Hematopoietic multipotent progenitor cell treated with erythropoietin and hydrocortisone succinate and interleukin-3 and kit ligand, for 15 days (in vitro differentiated cells): Measurements from ENCODE around the gene SRGAP1.

Experiments used
- DNase-seq: peaks from one replicate; pipeline ENCODE4 v3.0.0-alpha.2; 2015; ENCODE audit warnings: low spot score

The SRGAP1 gene

DNA sequence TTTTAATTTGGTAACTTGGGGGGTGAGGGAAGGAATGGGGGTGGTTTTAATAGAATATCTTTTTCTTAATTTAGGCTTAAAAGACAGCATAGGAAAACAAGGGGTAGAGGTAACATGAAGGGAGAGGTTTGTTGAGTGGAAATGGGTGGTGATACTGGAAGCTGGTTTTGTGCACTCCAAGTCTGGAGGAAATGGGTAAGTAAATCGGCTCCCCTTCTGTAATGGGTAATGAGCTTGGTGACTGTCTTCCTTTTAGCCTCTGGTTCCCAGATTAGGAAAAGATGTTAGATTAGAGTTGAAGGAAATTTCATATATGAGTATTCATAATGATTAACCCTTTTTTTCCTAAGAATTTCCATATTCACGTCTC, 122.1 kb downstream of the SRGAP1 start:
- no peak for DNase-seq

DNA sequence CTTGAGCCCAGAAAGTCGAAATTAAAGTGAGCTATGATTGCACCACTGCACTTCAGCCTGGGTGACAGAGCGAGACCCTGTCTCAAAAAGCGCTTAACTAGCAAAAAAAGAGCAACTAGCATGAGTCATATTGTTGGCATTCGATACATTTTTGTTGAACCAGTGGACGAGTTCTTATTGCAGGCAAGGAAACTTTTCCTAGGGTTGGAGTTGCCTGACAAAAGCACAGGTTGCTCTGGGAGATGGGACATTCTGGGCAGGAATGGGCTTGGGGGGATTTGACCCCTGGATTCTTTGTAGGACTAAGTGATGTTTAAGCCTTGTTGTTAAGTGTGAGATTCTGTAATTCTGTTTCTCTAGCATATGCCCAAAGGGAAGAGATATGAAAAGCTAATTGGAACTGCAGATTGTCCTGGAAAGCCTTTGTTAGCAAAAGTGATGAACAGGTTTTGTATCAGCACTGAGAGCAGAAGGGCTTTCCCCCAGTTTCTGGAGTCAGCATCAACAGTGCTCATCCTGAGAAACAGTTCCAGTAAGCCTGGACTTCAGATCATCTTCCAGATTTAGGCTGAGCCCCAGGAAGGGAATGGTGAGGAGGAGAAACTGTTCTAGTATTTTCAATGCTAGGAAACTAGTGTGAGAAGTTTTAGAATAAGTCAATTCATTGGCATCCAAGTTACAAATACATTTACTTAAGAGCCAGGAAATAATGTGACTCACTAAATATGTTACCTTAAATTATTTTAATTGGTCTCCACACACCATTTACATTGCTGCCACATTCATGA, 123.1 kb downstream of the SRGAP1 start:
- DNase-seq = no peak

DNA sequence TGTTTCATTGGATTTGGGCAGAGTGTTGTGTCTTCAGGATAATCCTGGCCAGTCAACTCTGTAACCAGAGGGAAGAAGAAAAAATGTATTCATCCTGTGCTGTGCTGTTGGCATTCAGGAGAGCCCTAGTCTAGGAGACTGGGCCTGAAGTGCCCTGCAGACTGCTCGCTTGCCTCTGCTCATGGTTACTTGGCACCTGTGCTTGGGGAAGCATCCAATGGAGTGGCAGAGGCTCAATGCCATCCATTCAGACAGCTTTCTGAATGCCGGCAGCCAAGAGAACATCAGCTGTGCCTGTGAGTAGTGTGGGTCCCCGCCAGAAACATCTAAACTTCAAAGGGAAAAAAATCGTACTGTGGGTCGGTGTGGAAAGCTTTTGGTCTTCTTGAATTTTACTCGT, 124.2 kb downstream of the SRGAP1 start:
- no peak for DNase-seq

DNA sequence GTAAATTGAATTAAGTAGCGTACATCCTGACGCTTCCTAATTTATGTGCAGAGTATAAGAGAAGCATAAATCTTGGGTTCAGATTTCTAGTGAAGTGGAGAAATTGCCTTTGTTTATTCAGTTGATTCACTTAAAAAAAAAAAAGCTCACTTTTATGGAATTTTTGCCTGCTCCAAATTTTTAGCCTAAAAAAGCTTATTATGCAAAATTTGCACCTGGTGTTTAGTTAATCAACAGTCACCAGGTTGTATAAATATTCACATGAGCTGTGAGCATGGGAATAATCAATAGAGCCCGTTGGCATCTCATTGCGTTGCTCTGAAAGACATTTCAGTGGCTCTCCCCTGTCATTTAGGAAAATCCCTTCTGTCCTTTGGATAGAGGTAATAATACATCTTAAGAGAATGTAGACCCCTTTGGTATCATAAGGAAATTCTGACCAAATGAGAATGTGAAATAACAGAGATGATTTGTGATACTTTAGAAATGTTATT, 132.4 kb downstream of the SRGAP1 start:
- no peak for DNase-seq

DNA sequence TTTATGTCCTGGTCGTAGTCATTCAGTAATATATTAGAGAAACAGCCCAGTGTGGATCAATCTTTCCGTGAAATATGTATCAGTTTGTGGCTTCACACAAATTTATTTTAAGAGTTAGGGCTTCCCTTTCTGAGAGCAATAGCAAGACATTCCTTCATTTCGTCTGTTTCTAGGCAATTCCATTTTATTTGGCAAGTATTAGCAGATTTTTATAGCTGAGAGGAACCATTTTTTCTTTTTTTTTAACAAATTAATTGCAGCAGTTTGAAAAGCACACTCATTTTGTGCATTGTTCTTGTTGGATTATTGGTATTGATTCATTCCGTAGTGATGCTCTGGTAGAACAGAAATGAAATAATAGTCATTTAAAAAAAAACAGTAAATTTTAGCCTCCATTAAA, 132.9 kb downstream of the SRGAP1 start:
- no peak for DNase-seq

DNA sequence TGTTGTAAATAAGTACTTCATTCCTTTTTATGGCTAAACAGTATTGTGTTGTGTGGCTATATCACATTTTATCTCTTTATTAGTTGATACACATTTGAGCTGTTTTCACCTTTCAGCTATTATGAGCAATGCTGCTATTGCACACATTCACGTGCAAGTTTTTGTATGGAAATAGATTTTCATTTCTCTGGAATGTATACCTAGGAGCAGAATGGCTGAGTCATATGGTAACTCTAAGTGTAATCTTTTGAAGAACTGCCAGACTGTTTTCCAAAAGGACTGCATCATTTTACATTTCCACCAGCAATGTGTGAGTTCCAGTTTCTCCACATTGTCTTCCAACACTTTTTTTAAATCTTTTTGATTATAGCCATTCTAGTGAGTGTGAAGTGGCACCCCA, 134.0 kb downstream of the SRGAP1 start:
- DNase-seq = no peak

DNA sequence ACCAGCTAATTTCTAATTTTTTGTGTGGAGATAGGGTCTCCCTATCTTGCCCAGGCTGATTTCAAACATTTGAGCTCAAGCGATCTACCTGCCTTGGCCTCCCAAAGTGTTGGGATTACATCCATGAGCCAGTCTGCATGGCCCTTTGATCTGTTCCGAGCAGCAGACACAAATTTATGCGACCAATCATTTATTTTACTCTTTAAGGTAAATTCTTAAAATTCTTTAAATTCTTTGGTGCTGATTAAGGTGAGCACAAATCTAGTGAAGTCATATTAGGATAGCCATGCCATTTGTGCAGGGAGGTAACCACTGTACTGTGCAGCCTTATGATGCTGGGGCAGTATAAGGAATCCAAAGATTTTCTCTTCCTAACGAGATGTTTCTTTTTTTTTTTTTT, 135.7 kb downstream of the SRGAP1 start:
- DNase-seq = no peak

DNA sequence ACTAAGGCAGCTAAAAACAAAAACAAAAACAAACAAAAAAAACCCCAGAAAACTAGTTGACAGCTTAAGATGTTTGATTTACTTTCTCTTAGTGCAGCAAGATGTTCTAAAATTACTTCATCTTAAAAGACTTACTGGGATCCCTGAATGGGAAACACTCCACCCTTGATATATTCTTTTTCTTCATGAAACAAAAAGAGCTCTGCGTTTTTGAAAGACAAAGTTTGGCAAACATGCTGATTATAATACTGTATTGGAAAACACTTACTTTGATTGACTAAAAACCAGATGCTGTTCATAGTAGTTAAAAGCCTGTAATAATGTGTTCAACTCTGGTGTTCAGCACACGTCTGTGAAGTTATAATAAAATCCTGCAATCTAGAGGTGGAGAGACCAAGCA, 136.8 kb downstream of the SRGAP1 start:
- no peak for DNase-seq

DNA sequence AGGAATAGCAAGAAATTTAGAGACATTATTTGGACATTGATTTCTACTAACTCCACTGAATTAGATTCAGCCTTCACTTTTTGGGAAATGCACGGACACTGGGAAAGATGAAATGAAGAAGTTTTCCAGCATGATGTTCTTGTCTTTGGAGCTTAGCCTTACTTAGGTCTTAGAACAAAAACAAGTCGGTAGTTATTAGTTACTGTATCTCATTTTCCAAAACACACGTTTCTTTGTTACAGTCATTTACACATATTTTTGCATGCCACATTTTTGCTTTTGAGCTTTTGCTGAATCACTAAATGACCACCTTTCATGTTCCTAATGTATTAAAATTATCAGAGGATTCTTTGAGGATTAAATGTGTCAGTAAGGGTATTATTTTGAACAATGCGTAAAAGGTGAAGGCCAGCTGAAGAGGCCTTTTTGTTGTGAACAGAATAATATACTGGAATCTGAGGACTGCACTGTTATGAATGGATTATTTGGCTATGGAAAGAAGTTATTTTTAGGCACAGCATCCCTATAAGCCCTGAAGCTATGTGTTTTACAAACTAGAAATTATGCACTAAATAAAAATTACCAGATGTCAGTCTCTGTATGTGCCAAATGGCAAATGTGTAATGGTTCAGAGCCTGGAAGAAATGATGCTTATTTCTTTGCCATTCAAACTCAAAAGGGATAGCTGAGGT, 138.2 kb downstream of the SRGAP1 start:
- DNase-seq = no peak

DNA sequence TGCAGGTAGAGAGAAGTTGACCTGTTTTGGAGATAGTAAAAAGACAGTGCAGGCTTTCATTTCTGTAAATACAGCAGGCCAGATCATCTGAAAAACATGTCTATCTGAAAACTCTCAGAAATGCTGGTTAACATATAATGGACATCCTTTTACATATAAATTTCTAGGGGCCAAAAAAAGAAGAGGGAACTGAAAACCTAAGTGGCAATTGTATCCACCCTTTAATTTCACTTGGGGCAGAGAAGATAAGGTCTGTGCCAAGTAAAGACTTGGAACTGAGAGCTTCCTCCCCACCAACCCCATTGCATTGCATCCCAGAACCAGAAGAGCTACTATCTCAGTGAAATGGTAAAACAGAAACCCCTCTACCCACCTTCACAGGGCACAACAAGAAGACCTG, 141.0 kb downstream of the SRGAP1 start:
- no peak for DNase-seq

DNA sequence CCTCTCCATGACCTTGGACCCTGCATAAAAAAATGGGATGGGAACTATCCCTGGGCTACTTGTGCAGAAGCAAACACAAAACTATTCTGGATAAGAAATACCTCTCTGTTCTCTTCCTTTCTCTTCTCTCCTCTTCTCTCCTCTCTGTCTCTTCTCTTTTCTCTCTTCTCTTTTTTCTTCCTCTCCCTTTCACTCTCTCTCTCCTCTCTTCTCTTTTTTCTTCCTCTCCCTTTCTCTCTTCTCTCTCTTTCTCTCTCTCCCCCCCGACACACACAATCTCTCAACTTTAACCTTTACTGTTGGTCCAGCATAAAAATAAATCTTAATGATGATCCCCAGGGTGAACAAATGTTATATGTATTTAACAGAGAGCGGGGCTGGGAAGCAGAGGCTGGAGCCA, 141.4 kb downstream of the SRGAP1 start:
- no peak for DNase-seq

DNA sequence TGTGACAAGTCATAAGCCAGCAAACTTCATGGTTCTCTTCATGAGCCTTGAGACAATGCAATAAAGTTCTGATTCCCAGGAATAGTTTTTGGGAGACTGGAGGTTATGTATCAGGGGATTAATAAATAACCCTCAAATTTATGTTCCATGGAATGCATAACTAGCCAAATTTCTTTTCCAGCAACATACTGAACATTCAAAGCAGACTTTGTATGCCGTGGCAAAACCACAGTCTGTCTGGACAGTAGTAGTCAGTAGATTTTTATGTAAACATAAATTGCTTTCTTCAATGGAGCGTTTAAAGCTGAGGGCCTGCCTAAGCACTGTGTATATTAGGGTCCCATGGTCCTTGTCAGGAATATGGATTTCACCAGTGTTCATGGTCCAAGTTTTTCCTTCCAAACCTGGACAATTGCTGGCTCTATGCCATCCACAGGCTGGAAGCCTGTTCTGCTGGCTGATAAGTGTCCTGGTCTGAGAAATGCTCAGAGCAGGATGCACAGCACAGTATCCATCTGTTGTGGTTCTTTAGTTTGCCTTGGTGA, 144.9 kb downstream of the SRGAP1 start:
- no peak for DNase-seq

DNA sequence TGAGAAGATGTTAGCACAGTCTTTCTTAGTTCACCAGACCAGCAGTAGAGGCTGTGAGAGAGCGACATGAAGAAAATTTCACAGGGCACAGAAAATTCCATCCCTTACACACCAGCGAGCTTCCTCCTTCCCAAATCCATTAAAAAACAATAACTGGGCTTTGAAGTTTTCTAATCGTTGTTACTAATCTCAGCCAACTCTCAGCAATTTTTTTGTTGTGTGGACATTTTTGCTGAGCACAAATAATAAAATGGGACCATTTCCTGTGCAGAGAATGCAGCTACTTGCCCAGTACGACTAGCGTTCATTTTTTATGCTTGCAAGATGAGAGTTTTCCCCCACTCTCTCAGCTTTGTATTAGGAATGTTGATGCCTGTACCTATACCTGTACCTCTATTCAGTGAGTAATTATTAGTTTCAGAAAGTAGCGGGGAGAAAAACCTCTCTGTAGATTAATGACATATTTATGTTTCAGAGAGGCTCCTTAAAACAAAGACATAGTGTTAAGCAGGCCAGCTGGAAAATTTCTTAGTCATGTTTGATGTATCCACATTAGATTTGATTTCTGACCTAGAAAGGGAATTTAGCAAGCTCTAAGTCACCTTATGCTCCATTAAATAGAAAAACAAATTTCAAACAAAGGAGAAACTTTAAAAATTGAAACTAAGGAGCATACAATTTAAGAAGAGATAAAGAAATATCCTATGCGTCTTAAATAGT, 146.5 kb downstream of the SRGAP1 start:
- no peak for DNase-seq

DNA sequence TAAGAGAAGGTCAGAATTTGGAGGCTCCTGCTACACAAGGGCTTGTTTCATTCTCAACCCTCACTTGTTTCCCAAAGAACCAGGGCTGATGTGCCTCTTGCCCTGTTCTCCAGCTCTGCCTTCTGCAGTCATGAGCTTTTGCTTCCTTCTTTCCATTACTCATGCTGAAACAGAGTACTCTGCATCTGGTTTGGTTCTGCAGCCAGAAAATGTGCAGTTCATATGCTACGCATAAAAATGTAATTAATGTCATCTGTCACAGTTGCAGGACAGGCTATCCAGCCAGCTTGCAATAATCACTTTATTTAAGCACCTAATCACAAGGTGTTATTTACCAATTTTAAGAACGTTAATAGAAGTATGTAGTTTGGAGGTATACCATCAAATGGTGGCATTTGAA, 150.2 kb downstream of the SRGAP1 start:
- DNase-seq = no peak

DNA sequence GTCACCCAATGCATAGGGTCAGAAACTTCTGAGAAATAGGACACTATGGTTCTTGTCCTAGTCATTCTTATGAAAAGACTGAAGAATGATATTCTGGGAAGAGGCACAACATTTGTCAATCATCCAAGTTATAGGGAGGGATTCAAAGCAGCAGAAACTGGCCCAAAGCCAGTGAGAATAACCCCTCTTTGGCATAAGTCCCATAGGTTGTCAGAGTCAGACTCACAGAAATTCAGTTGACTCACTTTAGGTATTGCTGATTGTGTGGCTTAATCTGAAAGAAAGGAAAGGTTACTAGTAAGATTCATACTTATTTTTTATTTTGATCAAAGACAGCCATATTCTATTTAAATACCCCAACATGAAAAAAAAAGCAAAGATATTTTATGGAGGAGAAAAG, 151.0 kb downstream of the SRGAP1 start:
- no peak for DNase-seq

DNA sequence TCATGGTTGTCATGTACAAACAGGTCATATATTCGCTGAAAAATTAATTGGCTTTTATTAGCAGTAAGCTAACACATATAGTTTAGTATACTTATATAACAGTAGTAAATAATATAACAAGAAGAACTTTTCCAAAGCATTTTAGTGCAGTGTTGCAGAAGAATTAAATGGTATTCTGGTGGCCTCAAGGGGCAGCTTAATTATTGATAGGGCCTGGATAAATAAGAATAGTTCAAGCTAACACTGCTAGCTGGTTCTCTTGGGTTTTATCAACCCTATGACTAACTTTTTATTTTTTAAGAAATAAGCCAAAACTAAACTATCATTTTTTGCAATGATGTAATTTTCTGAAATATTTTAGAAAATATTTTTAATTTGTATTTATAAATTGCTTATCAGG, 152.1 kb downstream of the SRGAP1 start:
- DNase-seq = no peak

DNA sequence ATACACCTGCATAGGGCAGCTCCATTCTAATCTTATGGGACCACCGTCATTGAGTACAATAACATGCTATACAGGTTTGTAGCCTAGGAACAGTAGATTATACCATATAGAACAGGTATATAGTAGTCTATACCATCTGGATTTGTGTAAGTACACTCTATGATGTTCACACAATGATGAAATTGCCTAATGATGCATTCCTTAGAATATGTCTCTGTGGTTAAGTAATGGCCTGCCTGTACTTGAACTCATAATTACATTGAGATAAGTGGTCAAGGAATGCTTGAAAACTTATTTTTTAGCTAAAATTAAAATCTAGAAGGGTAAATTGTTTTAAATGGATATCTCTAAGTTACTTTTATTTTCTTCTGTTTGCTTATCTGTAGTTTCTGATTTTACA, 152.7 kb downstream of the SRGAP1 start:
- no peak for DNase-seq

DNA sequence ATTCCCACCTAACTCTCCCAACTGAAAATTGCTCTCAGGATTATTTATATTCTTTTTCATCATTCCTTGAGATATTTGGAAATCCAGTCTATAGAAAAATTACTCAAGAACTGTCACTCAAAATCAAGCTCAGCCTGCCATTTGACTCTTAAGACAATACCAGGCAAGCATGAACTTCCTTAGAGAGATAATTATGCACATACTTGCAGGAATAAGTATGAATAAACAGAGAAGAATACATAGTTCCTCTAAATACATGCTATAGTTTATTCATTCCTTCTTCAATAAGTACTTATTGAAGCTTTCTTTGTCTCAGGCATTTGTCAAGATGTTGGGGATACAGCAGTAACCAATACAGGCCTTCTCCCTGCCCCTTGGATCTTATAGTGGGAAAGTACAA, 154.1 kb downstream of the SRGAP1 start:
- DNase-seq = no peak

DNA sequence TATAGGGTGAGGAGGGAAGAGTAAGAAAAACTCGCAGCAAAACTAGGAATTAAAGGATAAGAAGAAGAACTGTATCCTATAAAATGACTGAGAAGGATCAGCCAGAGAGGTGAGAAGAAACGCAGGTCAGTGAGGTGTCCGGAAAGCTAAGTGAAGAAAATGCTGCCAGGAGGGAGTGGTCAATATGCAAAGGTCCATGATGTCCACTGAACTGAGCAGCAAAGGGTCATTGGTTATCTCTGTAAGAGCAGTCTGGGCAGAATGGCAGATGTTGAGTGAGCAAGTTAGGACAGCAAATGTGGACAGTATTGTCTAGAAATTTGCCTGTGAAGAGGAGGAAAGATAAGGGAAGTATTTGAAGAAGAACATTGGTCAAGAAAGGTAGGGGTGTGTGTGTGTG, 155.4 kb downstream of the SRGAP1 start:
- DNase-seq = no peak

DNA sequence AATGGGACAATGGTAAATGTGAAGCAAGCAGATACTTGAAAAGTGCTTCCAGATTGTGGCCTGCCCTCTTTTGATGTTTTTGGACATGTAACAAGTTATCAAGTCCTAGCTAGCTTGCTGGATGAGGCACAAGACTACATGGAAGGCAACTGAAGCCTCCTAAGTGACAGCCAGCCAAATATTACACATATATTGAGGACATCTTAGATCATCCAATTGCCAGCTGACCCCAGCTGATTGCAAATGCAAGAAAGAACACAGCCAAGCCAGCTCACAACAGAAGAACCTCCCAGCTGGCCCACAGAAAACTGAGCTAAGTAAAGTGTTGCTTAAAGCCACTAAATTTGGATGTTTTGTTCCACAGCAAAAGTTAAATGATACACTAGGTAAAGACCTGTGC, 156.9 kb downstream of the SRGAP1 start:
- no peak for DNase-seq

DNA sequence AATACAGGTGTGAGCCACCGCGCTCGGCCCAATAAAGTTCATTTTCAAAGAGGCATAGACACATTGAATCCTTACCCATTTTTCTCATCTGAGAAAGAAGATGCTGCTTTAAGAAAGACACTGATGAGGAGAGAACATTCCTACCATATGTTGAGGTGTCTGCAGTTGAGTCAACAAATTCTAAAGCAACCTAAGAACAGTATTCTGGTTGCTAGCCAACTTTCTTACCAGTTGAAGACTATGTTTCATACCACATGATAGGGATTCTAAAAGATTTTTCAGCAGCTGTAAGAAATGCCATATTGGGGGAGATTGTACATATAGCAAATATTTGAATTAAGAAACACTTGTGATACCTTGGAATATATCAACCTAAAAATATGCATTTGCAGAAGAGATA, 160.1 kb downstream of the SRGAP1 start:
- no peak for DNase-seq

DNA sequence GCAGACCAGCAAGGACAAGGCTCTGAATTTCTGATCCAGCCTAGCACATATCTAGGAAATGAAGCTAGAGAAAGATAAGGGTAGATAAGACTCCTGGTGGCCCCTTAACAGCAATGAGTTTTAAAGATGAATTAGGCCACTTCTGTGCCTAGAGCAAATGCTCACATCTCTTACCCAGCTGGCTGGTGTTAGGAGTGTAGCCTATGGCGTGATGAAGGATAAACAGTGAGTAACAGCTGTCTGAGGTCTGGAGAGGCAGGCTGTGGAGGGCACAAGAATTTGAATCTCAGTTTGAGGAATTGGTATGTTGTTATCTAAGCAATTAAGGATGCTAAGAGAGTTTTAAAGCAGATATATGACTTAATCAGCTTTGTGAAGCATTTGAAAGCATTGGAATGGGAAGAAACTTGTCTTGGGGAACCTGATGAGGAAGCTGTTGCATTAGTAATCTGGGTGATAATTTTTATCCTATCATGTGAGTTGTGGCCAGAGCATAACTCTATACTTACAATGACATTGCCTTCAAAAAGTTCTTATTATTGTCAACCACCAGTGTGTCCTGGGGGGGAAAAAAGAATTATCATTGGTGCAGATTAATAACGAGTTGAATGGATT, 161.8 kb downstream of the SRGAP1 start:
- DNase-seq = no peak
